Activated CD8-positive, alpha-beta memory T cell treated with anti-CD3 and anti-CD28 coated beads for 48 hours (primary cell): Measurements from ENCODE around the gene WDR87.
"Not testable (repeated sequence)": the region's sequence is repeated elsewhere in the genome, so short reads cannot be mapped to it uniquely, and the experiment has no call there.

ENCODE experiments used
- DNase-seq, 3 experiments: peaks; one replicate each; pipeline ENCODE4 v3.0.0-alpha.2; 2020; ENCODE audit warnings: low read depth in 2 of 3, low spot score in 2 of 3

Gene WDR87

GRCh38 chr19:37886571-37886970 lies 19.8 kb downstream of the WDR87 start:
- DNase-seq = no peak

- no peak for DNase-seq
These were observed 21.0 kb downstream of the WDR87 start for GRCh38 chr19:37885392-37885791.

- DNase-seq = no peak
These were observed 29.2 kb downstream of the WDR87 start for GRCh38 chr19:37877147-37877546.

- no peak for DNase-seq
These were observed 30.4 kb downstream of the WDR87 start for GRCh38 chr19:37876032-37876431.

- DNase-seq = no peak
These were observed 31.6 kb downstream of the WDR87 start for GRCh38 chr19:37874784-37875183.

- DNase-seq = no peak
These were observed 34.0 kb downstream of the WDR87 start for GRCh38 chr19:37872383-37872782.

- DNase-seq = no peak
These were observed 36.5 kb downstream of the WDR87 start for GRCh38 chr19:37869766-37870340.

- no peak for DNase-seq
These were observed 38.6 kb downstream of the WDR87 start for GRCh38 chr19:37867831-37868230.

- not testable (repeated sequence) for DNase-seq
These were observed 40.5 kb downstream of the WDR87 start for GRCh38 chr19:37865930-37866329.

- no peak for DNase-seq
These were observed 41.9 kb downstream of the WDR87 start for GRCh38 chr19:37864501-37864900.

- DNase-seq = peak in 1 of 3 experiments; percentile 15
These were observed 51.3 kb downstream of the WDR87 start for GRCh38 chr19:37855098-37855497.

- no peak for DNase-seq
These were observed 60.5 kb downstream of the WDR87 start for GRCh38 chr19:37845932-37846331.
